ENCODE data around the gene FAM117A. TPM values are rescaled to one million over a fixed set of nuclear protein-coding genes. Genes with fewer than 3 reads are reported as not detected.
"Not testable (repeated sequence)": the region's sequence is repeated elsewhere in the genome, so short reads cannot be mapped to it uniquely, and the experiment has no call there.

Gene FAM117A
- polyA plus RNA-seq, 5 donors, result 22.1 to 30.2 (median 27.2) TPM

- DNase-seq, result no peak
Measured at GRCh38 chr17:49681106-49681979, 82.6 kb downstream of the FAM117A start.

GRCh38 chr17:49680314-49680713, 83.6 kb downstream of the FAM117A start:
- no peak for DNase-seq

GRCh38 chr17:49677933-49678847, 85.7 kb downstream of the FAM117A start, which contains the start of gene SPOP:
TSS of gene SPOP (minus strand) at chr17:49678097. CDS start at chr17:49622810, 55,287 bp downstream.
- peak; percentile 98 to 99 for DNase-seq

- peak; percentile 95 to 96 for DNase-seq
Measured at GRCh38 chr17:49677134-49677932, 86.6 kb downstream of the FAM117A start.

GRCh38 chr17:49676276-49676868, 87.6 kb downstream of the FAM117A start:
- DNase-seq, result no peak

DNA sequence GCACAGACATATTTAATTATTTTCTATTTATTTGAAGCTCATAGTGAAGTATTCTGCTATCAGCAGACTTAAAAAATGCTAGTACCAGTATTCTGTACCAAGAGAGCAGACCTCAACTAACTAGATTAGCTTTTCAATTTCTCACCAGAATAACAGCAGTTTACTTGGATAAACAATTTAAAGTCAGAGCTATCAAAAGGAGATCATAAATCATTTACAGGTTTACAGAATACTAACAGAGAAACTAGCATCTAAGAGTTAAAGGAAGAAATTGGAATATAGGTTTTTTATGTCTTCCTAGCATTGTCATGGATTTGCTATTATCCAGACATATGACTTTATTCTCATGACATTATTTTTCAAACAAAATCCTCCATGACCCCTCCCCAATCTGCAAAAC, 89.4 kb downstream of the FAM117A start:
- DNase-seq, result no peak

- not testable (repeated sequence) for DNase-seq
Measured at GRCh38 chr17:49673679-49674078, 90.3 kb downstream of the FAM117A start.

DNA sequence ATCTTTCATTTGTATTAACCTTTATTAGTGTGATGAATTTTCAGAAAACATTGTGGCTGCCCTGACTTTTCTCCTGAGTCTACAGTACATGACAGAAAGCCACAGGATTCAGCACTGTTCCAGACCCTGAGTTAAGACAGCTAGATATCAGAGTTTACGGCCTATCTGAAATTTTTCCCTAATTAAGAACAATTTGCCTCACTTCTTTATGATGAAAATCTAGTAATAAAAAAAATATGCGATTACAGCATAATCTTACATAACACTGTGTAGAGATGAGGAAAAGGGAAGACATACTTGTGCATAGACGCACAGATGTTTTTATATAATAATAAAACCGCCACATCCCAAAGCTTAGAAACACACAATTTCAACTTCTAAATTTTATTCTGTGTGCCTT, 93.3 kb downstream of the FAM117A start:
- no peak for DNase-seq

DNA sequence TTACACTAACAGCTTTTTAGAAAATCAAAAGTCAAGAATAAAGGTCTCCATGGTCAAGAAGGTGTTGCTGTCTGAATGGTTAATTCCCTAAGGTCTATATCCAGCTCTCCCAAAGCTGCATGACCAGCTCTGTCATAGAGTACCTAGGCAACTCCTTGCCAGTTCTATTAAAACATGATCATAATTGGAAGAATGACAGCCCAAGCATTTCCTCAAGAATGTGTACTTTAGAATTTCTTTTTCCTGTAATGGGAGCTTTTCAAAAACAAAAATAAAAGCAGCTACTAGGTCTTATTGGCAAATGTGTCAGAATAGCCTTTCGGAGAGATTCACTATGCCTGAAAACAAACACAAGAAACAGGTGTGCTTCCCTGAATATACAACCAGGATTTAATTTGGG, 93.9 kb downstream of the FAM117A start:
- no peak for DNase-seq

DNA sequence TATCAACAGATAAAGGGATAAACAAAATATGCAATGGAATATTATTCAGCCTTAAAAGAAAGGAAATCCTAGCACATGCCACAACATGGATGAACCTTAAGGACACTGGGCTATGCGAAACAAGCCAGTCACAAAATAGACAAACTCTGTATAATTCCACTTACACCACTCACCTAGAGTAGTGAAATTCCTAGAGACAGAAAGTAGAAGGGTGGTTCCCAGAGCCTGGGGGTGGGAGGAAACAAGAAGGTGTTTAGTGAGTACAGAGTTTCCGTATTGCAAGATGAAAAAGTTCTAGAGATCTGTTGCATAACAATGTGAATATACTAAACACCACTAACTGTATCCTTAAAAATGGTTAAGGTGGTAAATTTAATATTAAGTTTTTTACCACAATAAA, 96.1 kb downstream of the FAM117A start:
- DNase-seq, result no peak

DNA sequence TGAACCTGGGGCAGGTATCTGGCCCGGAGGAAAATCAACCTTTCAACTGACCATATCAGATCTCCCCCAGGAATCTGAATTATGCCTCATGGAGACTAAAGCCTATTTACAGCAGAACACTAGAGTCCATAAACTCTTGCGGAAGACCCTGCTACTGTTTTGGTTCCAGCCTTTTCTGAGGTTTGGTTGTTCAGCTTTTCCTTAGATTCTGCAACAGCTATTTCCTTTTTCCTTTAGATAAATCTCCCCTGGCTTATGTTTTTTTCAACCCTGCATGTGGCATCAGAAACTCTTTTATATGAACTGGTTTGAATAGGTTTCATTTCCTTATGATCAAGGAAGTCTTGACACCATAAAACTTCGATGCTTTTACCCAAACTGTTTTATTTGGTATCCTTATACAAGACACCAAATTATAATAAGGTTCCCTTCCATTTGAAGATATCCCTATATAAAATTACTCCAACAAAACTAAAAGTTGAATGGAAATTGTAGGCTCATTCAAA, 99.2 kb downstream of the FAM117A start:
- DNase-seq, result no peak

Other genes with a start within 250 kb of the FAM117A start
- gene NXPH3, start 188.3 kb downstream of the FAM117A start, polyA plus RNA-seq (ENCODE audit: insufficient read depth in 1 of 5, insufficient read length in 5 of 5, low replicate concordance in 1 of 5), result 1 to 10 TPM in 3 of 5 donors, under 1 TPM in 2; 0.84 to 1.8 (median 1.2) TPM
- gene SPOP, start 86.0 kb downstream of the FAM117A start, polyA plus RNA-seq (ENCODE audit: insufficient read depth in 1 of 5, insufficient read length in 5 of 5, low replicate concordance in 1 of 5), result 10 to 100 TPM; 67.8 to 86.0 (median 73.8) TPM
- gene SLC35B1, start 56.2 kb downstream of the FAM117A start, polyA plus RNA-seq (ENCODE audit: insufficient read depth in 1 of 5, insufficient read length in 5 of 5, low replicate concordance in 1 of 5), result 10 to 100 TPM; 62.9 to 72.9 (median 69.2) TPM
- 10 to 100 TPM; 39.5 to 53.5 (median 51.3) TPM for gene KAT7, start 24.6 kb upstream of the FAM117A start, polyA plus RNA-seq (ENCODE audit: insufficient read depth in 1 of 5, insufficient read length in 5 of 5, low replicate concordance in 1 of 5)
- gene TAC4, start 83.9 kb upstream of the FAM117A start, polyA plus RNA-seq (ENCODE audit: insufficient read depth in 1 of 5, insufficient read length in 5 of 5, low replicate concordance in 1 of 5), result under 1 TPM; 0.33 to 0.91 (median 0.53) TPM
- gene DLX4, start 205.1 kb upstream of the FAM117A start, polyA plus RNA-seq (ENCODE audit: insufficient read depth in 1 of 5, insufficient read length in 5 of 5, low replicate concordance in 1 of 5), result 1 to 10 TPM in 4 of 5 donors, under 1 TPM in 1; 0.80 to 2.0 (median 1.4) TPM
- 1 to 10 TPM; 1.4 to 1.8 (median 1.7) TPM for gene DLX3, start 231.1 kb upstream of the FAM117A start, polyA plus RNA-seq (ENCODE audit: insufficient read depth in 1 of 5, insufficient read length in 5 of 5, low replicate concordance in 1 of 5)

Measured in right lung (tissue), 5 donors.